ENCODE data around the gene FBXW8. TPM values are rescaled to one million over a fixed set of nuclear protein-coding genes. Genes with fewer than 3 reads are reported as not detected.

FBXW8 gene, protein sequence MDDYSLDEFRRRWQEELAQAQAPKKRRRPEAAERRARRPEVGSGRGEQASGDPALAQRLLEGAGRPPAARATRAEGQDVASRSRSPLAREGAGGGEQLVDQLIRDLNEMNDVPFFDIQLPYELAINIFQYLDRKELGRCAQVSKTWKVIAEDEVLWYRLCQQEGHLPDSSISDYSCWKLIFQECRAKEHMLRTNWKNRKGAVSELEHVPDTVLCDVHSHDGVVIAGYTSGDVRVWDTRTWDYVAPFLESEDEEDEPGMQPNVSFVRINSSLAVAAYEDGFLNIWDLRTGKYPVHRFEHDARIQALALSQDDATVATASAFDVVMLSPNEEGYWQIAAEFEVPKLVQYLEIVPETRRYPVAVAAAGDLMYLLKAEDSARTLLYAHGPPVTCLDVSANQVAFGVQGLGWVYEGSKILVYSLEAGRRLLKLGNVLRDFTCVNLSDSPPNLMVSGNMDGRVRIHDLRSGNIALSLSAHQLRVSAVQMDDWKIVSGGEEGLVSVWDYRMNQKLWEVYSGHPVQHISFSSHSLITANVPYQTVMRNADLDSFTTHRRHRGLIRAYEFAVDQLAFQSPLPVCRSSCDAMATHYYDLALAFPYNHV
- total RNA-seq, result 10 to 100 TPM in 1 of 4 donors, 1 to 10 TPM in 3; 5.8 to 10.2 (median 7.6) TPM
- polyA plus RNA-seq, result 3.3 TPM
- long read RNA-seq, donor 1, full-length matches to known transcripts, result 14 of 19 reads
- long read RNA-seq, donor 1, partial matches to known transcripts, result 3 of 19 reads
- long read RNA-seq, donor 1, other reads (novel, unspliced or antisense), result 2 of 19 reads
- long read RNA-seq, donor 2, partial matches to known transcripts, result 0 of 4 reads
- long read RNA-seq, donor 2, other reads (novel, unspliced or antisense), result 1 of 4 reads
- long read RNA-seq, donor 3, full-length matches to known transcripts, result 6 of 10 reads
- long read RNA-seq, donor 3, partial matches to known transcripts, result 0 of 10 reads
- long read RNA-seq, donor 3, other reads (novel, unspliced or antisense), result 4 of 10 reads
- long read RNA-seq, donor 4, partial matches to known transcripts, result 1 of 2 reads
- long read RNA-seq, donor 4, other reads (novel, unspliced or antisense), result 1 of 2 reads

DNA sequence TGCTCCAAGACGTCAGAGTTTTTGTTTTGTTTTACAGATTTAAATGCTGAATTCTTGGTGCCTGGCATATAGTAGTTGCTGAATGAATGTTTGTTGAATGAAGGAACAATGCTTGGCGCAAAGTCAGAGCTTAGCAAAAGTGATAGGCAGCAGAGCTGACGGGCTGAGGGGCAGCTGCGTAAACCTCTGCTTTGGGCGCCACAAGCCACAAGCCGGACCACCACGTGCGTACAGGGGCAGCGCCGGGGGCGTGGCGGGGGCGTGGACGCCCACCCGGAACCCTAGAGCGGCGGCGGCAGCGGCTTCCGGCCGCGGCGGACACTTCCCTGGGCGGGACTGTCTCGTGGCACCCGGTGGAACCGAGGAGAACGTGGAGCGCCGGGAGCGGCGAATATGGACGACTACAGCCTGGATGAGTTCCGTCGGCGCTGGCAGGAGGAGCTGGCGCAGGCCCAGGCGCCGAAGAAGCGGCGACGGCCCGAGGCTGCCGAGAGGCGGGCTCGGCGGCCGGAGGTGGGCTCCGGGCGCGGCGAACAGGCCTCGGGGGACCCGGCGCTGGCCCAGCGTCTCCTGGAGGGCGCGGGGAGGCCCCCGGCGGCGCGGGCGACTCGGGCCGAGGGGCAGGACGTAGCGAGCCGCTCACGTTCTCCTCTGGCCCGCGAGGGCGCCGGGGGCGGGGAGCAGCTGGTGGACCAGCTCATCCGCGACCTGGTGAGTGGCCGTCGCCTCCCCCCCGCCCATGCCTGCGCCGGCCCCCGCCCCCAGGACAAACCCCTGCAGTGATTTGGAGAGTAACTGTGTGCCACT, at the start of gene FBXW8:
Gene FBXW8 (plus strand): TSS at position 306 of the 807 bp plus-strand sequence. CDS start 88 bp downstream, at position 394.
- peak; percentile 88 to 93 (median 92) for DNase-seq
- intact Hi-C loops (cut with DNase I), result no loop called here
- H3K4me1 ChIP-seq (ENCODE audit: control insufficient read depth, insufficient read depth, low read length), result no peaks in the 10 kb centered on the region

DNA sequence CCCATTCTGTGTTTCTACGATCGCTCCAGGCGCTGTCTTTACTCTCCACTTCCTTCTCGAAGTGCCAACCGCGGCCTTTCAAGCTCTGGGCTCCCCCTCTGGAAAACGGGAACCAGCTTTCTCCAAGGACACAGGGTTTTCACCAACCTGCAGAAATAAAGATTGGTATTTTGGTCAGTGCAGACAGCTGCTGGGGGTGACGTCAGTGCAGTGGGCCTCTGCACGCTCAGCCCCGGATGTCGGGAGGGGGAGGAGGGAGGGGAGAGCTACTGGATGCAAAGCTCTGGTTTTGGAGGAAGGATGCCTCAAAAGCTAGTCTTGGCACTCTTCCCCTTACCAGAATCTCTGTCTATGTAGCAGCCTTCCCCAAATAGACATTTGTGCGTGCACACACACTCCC, 49.4 kb upstream of the FBXW8 start:
- Histone ChIP-seq H3K4me3 (ENCODE audit: low read length) (no peak overlapping the region), H3K27me3 (ENCODE audit: control insufficient read depth, insufficient read depth) (no peaks in the 10 kb centered on the region), H3K27ac (ENCODE audit: low read length) (no peak overlapping the region), H3K4me1 (ENCODE audit: control insufficient read depth, insufficient read depth, low read length) (peaks cover 3% of the 10 kb centered on the region), H3K9me3 (ENCODE audit: control insufficient read depth, low read length) (no peaks in the 10 kb centered on the region)
- ATAC-seq (peak; percentile 64 to 75), DNase-seq (peak; percentile 34 to 72 (median 61))
- WGBS, result 27% methylated on average over 12 of the region's 12 CpGs
- intact Hi-C loops (cut with DNase I), result no loop called here

More for the DNA sequence above, at the start of gene FBXW8:
- Histone ChIP-seq H3K4me3 (ENCODE audit: low read length) (peak within 1 kb of the TSS; percentile 99), H3K27ac (ENCODE audit: low read length) (peak within 1 kb of the TSS; percentile 59), H3K27me3 (ENCODE audit: control insufficient read depth, insufficient read depth) (no peaks in the 10 kb centered on the region), H3K9me3 (ENCODE audit: control insufficient read depth, low read length) (no peaks in the 10 kb centered on the region)
- under 1% methylated on average over 82 of the region's 82 CpGs for WGBS
- ATAC-seq, result peak; percentile 98

DNA sequence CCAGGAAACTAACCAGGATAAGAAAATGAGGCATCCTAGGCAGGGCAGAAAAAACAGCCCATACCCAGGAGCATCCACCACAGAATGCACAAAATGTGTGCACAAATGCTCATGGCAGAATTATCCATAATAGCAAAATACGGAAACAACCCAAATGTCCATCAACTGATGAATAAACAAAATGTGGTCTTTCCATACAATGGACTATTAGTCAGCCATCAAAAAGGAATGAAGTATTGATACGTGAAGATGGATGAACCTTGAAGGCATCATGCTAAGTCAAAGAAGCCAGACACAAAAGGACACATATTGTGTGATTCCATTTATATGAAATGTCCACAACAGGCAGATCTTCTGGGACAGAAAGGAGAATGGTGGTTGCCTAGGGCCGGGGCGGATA, 48.6 kb upstream of the FBXW8 start:
- WGBS, result 96% methylated on average over 4 of the region's 4 CpGs
- DNase-seq (no peak), ATAC-seq (no peak)
- intact Hi-C loops (cut with DNase I), result no loop called here
- Histone ChIP-seq H3K27me3 (ENCODE audit: control insufficient read depth, insufficient read depth) (no peaks in the 10 kb centered on the region), H3K9me3 (ENCODE audit: control insufficient read depth, low read length) (no peaks in the 10 kb centered on the region), H3K4me3 (ENCODE audit: low read length) (no peak overlapping the region), H3K27ac (ENCODE audit: low read length) (no peak overlapping the region), H3K4me1 (ENCODE audit: control insufficient read depth, insufficient read depth, low read length) (peaks cover 3% of the 10 kb centered on the region)

DNA sequence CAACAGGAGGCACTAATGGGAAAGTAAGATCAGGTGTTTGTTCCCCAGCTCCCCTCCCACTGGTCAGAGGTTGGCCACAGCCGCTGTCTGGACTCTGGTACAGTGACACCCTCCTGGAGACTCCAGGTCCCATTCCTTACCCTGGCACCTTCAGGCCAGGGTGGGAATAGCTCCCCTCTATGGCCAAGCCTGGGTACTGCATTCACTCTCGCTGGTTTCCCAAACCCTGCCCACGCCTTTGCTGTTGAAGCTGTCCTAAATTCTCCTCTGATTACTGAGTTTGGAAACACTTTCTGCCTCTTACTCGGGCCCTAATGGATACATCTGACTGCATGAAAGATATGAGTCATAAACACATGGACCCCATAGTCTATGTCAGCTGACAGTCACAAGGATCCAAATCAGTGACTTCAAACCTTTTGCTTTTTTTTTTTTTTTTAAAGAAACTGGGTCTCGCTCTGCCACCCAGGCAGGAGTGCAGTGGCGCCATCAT, 47.4 kb upstream of the FBXW8 start:
- WGBS, result 53% methylated on average over 6 of the region's 6 CpGs

DNA sequence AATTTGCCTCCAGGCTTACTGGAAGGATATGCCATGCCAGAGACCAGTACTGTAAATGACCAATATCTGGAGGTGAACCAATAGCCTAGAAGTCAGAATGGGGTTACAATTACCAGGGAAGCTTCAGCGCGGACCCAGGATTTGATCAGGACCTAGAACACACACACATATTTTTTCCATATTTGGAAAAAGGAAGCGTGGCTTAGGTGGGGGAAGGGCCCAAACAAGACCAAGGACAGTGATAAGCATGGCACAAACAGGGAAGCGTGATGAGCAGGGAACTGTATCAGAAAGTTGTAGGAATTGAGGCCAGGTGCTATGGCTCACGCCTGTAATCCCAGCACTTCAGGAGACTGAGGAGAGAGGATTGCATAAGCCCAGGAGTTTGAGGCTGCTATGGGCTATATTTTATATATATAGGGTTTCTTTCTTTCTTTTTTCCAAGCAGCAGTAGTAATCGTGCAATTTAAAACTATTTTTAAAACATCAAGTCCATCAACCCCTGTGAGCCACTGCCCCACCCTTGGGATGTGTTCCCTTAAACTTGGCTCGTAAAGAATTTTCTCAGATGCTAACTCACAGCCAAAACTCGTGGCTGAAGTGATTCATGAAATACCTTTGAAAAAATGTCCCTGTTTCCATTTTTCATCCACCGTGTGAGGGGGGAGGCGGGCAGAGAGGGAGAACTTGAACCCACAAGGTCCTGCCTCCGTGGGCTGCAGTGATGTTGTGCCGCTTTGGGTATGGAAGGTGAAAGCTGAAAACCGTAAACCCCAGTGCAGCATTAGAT, 46.2 kb upstream of the FBXW8 start:
- Histone ChIP-seq H3K9me3 (ENCODE audit: control insufficient read depth, low read length) (no peaks in the 10 kb centered on the region), H3K27ac (ENCODE audit: low read length) (no peak overlapping the region), H3K4me1 (ENCODE audit: control insufficient read depth, insufficient read depth, low read length) (peaks cover 3% of the 10 kb centered on the region), H3K27me3 (ENCODE audit: control insufficient read depth, insufficient read depth) (no peaks in the 10 kb centered on the region), H3K4me3 (ENCODE audit: low read length) (no peak overlapping the region)
- 53% methylated on average over 13 of the region's 13 CpGs for WGBS
- no peak for DNase-seq
- no peak for ATAC-seq
- intact Hi-C loops (cut with DNase I), result no loop called here

More for the DNA sequence above, 47.4 kb upstream of the FBXW8 start:
- DNase-seq (no peak), ATAC-seq (peak in 1 of 2 donors; percentile 35)
- intact Hi-C loops (cut with DNase I), result no loop called here
- Histone ChIP-seq H3K4me3 (ENCODE audit: low read length) (no peak overlapping the region), H3K27ac (ENCODE audit: low read length) (no peak overlapping the region), H3K9me3 (ENCODE audit: control insufficient read depth, low read length) (no peaks in the 10 kb centered on the region), H3K27me3 (ENCODE audit: control insufficient read depth, insufficient read depth) (no peaks in the 10 kb centered on the region), H3K4me1 (ENCODE audit: control insufficient read depth, insufficient read depth, low read length) (peaks cover 3% of the 10 kb centered on the region)

DNA sequence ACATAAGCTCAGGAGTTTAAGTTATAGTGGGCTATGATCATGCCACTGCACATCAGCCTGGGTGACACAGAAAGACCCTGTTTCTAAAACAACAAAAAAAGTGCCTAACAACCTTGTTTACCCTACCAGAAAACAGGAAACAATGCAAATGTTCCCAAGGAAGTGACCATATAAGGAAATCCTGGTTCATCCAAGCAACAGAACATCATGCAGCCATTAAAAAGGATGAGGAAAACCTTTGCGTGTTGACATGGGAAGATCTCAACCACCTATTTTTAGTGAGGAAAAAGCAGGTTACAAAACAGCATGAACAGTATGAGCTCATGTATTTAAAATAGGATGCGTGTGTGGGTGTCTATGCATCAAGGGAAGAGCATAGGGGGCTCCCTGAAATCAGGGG, 43.2 kb upstream of the FBXW8 start:
- ATAC-seq (no peak), DNase-seq (no peak)
- Histone ChIP-seq H3K4me3 (ENCODE audit: low read length) (no peak overlapping the region), H3K4me1 (ENCODE audit: control insufficient read depth, insufficient read depth, low read length) (no peaks in the 10 kb centered on the region), H3K9me3 (ENCODE audit: control insufficient read depth, low read length) (no peaks in the 10 kb centered on the region), H3K27ac (ENCODE audit: low read length) (no peak overlapping the region), H3K27me3 (ENCODE audit: control insufficient read depth, insufficient read depth) (no peaks in the 10 kb centered on the region)
- 86% methylated on average over 2 of the region's 2 CpGs for WGBS
- intact Hi-C loops (cut with DNase I), result no loop called here

DNA sequence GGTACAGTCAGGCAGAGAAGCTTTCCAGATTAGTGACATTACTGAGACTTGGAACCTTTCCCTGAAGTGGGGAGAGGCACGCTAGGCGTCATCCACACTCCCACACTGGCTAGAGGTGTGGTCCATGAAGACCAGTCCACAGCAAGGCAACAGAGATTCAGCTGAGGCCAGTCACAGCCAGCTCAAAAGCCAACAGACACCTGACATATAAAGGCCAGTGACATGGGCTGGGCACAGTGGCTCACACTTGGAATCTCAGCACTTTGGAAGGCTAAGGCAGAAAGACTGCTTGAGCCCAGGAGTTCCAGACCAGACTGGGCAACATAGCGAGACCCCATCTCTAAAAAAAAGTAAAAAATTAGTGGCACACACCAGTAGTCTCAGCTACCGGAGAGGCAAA, 40.4 kb upstream of the FBXW8 start:
- intact Hi-C loops (cut with DNase I), result no loop called here
- H3K27ac ChIP-seq (ENCODE audit: low read length), result no peak overlapping the region
- no peak overlapping the region for H3K4me3 ChIP-seq (ENCODE audit: low read length)
- ATAC-seq (no peak), DNase-seq (no peak)
- no peaks in the 10 kb centered on the region for H3K27me3 ChIP-seq (ENCODE audit: control insufficient read depth, insufficient read depth)
- no peaks in the 10 kb centered on the region for H3K4me1 ChIP-seq (ENCODE audit: control insufficient read depth, insufficient read depth, low read length)
- WGBS, result 68% methylated on average over 4 of the region's 4 CpGs
- peaks cover 2% of the 10 kb centered on the region for H3K9me3 ChIP-seq (ENCODE audit: control insufficient read depth, low read length)

DNA sequence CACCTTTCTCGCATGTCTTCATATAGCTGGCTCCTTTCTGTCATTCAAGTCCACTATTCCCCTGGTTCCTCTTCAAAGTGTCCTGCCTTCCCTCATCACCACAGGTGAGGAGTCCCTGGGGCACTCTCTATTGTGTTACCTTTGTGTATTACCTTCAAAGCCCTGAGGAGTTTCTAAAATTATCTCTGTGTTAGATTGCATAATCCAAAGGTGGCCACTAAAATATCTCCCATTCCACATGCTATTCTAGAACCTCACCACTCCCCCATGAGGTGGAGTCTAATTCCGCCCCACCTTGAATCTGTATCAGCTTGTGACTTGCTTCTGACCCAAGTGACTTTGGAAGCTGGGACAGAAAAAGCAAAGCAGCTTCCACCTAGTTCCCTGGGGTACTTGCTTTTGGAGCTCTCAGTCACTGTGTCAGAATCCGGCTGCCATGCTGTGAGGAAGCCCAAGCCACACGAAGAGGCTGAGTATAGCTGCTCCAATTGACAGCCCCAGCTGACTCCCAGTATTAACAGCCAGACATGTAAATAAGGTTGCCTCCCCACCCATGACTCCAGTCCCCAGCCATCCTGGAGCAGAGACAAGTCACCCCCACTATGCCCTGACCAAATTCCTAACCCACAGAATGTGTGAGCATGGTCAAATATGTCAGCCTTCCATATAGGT, 36.3 kb upstream of the FBXW8 start:
- H3K9me3 ChIP-seq (ENCODE audit: control insufficient read depth, low read length), result peaks cover 2% of the 10 kb centered on the region
- DNase-seq, result no peak
- H3K27ac ChIP-seq (ENCODE audit: low read length), result no peak overlapping the region
- no peak for ATAC-seq
- H3K4me3 ChIP-seq (ENCODE audit: low read length), result no peak overlapping the region
- H3K27me3 ChIP-seq (ENCODE audit: control insufficient read depth, insufficient read depth), result no peaks in the 10 kb centered on the region
- 89% methylated on average over 4 of the region's 4 CpGs for WGBS
- intact Hi-C loops (cut with DNase I), result no loop called here
- H3K4me1 ChIP-seq (ENCODE audit: control insufficient read depth, insufficient read depth, low read length), result peaks cover 2% of the 10 kb centered on the region

DNA sequence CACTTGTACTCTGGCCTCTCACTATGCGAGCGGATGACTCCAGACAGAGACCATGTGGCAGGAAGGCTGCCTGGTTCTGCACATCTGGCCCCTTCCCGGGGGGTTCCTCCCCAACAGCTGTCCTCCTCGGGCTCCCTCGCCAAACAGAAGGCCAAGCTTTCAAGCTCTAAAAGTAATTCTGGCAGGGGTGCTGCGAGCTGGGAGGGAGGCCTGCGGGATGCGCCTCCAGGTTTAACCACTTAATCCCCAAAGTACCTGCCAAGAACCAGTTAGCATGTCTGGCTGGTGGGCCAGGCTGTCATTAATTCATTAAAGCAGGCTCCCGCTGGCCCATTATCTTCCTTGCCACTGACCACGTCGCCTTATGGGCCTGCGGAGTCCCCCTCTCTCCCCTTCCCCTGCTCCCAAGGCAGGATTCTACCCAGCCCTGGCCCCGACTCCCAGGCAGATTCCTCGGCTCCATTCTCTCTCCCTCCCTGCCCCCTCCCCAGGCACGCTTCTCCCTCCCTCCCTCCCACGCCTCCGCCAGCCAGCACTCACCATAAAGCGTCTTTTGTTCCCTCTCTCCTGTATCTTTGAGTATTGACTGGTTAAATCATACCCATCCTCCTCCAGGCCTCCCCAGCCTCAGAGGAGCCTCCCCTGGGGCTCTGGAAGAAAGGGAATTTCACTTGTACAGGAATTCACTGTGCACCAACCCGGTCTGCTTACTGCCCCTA, 34.4 kb upstream of the FBXW8 start:
- H3K27me3 ChIP-seq (ENCODE audit: control insufficient read depth, insufficient read depth), result no peaks in the 10 kb centered on the region
- 23% methylated on average over 19 of the region's 19 CpGs for WGBS
- ATAC-seq, result no peak

More for the DNA sequence above, 34.4 kb upstream of the FBXW8 start:
- no peak overlapping the region for H3K4me3 ChIP-seq (ENCODE audit: low read length)
- no peak overlapping the region for H3K27ac ChIP-seq (ENCODE audit: low read length)
- DNase-seq, result no peak
- peaks cover 2% of the 10 kb centered on the region for H3K9me3 ChIP-seq (ENCODE audit: control insufficient read depth, low read length)
- H3K4me1 ChIP-seq (ENCODE audit: control insufficient read depth, insufficient read depth, low read length), result peaks cover 2% of the 10 kb centered on the region
- intact Hi-C loops (cut with DNase I), result no loop called here

Measured in right cardiac atrium (tissue), 5 donors.